KG1 (cell line): ENCODE measurements around the gene BRD8.
"Not testable (repeated sequence)": the region's sequence is repeated elsewhere in the genome, so short reads cannot be mapped to it uniquely, and the experiment has no call there.

Source experiments
- DNase-seq: peaks from one replicate; lab custom pipeline; 2025; lab: John Stamatoyannopoulos, UW

The BRD8 gene

GRCh38 chr5:138157626-138158025 lies 20.8 kb downstream of the BRD8 start:
- no peak for DNase-seq

GRCh38 chr5:138155977-138156376 lies 22.5 kb downstream of the BRD8 start:
- DNase-seq, result not testable (repeated sequence)

- DNase-seq, result no peak
These were observed 28.9 kb downstream of the BRD8 start for GRCh38 chr5:138149530-138149929.

GRCh38 chr5:138148811-138149210 lies 29.6 kb downstream of the BRD8 start:
- no peak for DNase-seq

DNA sequence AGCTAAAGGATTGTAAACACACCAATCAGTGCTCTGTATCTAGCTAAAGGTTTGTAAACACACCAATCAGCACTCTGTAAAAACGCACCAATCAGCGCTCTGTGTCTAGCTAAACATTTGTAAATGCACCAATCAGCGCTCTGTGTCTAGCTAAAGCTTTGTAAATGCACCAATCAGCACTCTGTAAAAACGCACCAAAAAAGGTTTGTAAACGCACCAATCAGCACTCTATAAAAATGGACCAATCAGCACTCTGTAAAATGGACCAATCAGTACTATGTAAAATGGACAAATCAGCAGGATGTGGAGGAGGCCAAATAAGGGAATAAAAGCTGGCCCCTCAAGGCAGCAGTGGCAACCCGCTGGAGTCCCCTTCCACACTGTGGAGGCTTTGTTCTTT lies 34.9 kb downstream of the BRD8 start:
- not testable (repeated sequence) for DNase-seq

GRCh38 chr5:138141734-138142133 lies 36.7 kb downstream of the BRD8 start:
- no peak for DNase-seq

- no peak for DNase-seq
These were observed 38.2 kb downstream of the BRD8 start for GRCh38 chr5:138140268-138140667.

GRCh38 chr5:138139781-138140090 lies 38.7 kb downstream of the BRD8 start:
- no peak for DNase-seq

- no peak for DNase-seq
These were observed 39.3 kb downstream of the BRD8 start, which contains the start of gene NME5 for GRCh38 chr5:138138949-138139780. TSS of gene NME5 (minus strand) at chr5:138139428. CDS start at chr5:138138780, 648 bp downstream.

GRCh38 chr5:138132543-138132942 lies 45.9 kb downstream of the BRD8 start:
- DNase-seq, result no peak

DNA sequence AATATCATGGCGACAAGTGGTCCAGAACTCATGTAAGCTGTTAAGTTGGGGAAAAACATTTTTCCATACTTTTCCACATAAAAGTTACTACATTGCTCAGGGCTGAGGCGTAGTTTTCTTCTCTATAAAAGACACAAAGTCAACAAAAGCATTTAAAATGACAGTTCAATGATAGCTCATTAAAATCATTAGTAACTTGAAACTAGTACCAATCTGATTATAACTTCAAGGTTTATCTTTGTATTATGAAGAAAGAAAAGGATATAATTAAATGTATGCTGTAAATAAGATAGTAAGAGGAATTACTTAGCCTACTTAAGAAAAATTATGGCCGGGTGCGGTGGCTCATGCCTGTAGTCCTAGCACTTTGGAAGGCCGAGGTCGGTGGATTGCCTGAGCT lies 49.1 kb downstream of the BRD8 start:
- DNase-seq, result no peak

DNA sequence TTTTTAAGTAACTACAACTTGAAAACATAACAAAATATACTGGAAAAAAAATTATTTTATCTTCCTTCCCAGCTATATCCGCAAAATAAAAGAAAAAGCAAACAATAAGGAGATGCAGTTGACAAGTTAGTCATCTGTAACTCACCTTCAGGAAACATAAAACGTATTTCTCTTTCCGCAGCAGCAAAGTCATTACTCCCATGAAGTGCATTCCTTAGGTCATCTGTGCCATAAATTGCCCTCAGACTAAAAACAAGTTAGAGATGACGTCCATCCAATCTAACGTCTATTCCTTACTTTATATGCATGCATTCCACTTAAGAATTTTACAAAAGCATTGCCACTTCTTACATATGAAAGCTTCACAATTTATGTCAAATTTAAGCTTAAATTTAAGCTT lies 50.1 kb downstream of the BRD8 start:
- no peak for DNase-seq

DNA sequence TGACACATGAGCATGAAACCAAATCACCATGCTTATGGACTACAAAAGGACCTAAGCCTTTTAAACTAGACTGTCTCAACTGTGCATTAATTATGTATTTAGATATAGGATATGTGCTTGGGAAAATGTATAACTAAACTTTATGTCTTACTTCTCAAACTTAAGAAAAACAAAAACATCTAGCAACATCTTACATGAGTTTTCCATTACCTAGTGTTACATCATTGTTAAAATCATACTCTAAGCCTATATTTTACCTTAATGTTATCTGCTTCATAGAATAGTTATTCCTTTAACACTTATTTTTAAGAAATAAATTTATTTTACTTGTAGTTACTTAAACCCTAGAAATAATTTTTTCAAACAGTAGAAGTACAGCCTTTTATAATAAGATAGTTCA lies 63.2 kb downstream of the BRD8 start:
- no peak for DNase-seq

DNA sequence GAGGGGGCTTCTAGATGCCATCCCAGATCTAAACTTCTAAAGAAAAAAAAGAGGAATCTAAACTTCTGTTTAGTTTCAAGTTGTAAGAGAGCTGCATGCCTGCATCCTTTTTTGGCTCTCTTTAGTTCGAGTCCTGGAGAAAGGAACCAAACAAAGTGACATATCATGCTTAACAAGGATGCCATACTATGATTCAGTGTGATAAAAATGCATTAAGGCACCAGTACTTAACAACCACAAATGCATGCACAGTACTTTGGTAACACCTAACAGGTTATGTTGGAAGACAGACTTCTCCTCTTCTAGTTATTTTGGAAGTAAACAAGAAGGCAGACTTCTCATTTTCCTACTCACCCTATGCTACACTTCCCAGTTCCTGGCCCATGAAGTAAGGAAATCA lies 66.5 kb downstream of the BRD8 start:
- DNase-seq, result no peak

DNA sequence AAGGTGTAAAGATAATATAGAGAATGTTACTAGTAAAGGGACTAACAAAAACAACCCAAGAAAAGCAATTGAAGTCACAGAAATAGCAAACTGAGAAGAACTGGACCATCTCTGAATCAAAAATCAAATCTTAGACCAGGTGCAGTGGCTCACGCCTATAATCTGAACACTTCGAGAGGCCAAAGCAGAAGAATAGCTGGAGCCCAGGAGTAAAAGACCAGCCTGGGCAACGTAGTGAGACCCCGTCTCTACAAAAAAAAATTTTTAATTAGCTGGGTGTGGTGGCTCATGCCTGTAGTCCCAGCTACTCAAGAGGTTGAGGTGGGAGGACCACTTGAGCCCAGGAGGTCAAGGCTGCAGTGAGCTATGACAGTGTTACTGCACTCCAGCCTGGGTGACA lies 67.2 kb downstream of the BRD8 start:
- DNase-seq, result no peak

GRCh38 chr5:138110266-138110963 lies 68.0 kb downstream of the BRD8 start:
- no peak for DNase-seq

GRCh38 chr5:138109463-138110265 lies 68.8 kb downstream of the BRD8 start:
- DNase-seq, result no peak

GRCh38 chr5:138107213-138107612 lies 71.2 kb downstream of the BRD8 start:
- DNase-seq, result no peak

GRCh38 chr5:138105709-138106108 lies 72.7 kb downstream of the BRD8 start:
- DNase-seq, result no peak

DNA sequence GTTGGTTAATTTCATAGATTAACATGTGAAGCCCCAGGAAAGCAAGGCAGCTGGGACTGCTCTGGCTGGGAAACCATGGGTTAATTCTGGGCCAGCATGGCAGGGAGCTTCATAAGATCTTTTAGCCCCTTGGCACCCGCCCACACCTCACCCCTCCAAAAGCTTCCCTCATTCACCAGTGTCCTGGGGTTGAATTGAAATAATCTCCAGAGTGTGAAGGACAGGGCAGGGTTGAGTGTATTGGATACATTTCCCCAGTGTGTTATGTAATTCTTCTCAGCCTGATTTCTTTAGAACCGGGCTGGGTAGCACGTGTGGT lies 75.2 kb downstream of the BRD8 start:
- DNase-seq, result no peak

- no peak for DNase-seq
These were observed 75.7 kb downstream of the BRD8 start for GRCh38 chr5:138102454-138103318.
